DND-41 (cell line): ENCODE data around the gene SLC7A1.

ENCODE experiments used
- ATAC-seq: fragments of 200-7000 bp; cut with Tn5 transposase; 3 replicates; pipeline ENCODE4 v1.9.1; 2021; ENCODE audit warnings: low read depth; ENCODE audit not compliant: insufficient read depth
- DNase-seq: peaks from one replicate; pipeline ENCODE4 v3.0.0-alpha.2; 2020
- H2AFZ ChIP-seq: 2 replicates; pipeline ENCODE4 v1.6.0; 2012; ENCODE audit warnings: low read depth, low read length
- H3K27ac ChIP-seq: 2 replicates; pipeline ENCODE4 v1.5.1; 2012; ENCODE audit warnings: low read length, inconsistent platforms
- H3K27me3 ChIP-seq: fragments of 200-600 bp; sonication (generic); 2 replicates; pipeline ENCODE4 v1.6.0; 2012; ENCODE audit warnings: low read length, mild to moderate bottlenecking, inconsistent platforms; ENCODE audit not compliant: insufficient read depth, poor library complexity
- H3K36me3 ChIP-seq: 2 replicates; pipeline ENCODE4 v1.5.1; 2012; ENCODE audit warnings: low read length, inconsistent platforms; ENCODE audit not compliant: insufficient read depth
- H3K4me1 ChIP-seq: 2 replicates; pipeline ENCODE4 v1.5.1; 2012; ENCODE audit warnings: mild to moderate bottlenecking, low read length; ENCODE audit not compliant: insufficient read depth
- H3K4me2 ChIP-seq: 2 replicates; pipeline ENCODE4 v1.6.0; 2012; ENCODE audit warnings: mild to moderate bottlenecking, moderate library complexity, low read length, inconsistent platforms; ENCODE audit not compliant: insufficient read depth
- H3K4me3 ChIP-seq, 2 experiments: fragments of 200-600 bp in 1 of 2; shearing (Covaris generic) in 1 of 2; 2 replicates each; pipeline ENCODE4 v1.5.1; 2012 to 2016; ENCODE audit warnings: inconsistent platforms in 2 of 2, low read length in 2 of 2, mild to moderate bottlenecking in 2 of 2, low read depth in 1 of 2, moderate library complexity in 1 of 2
- H3K79me2 ChIP-seq: 2 replicates; pipeline ENCODE4 v1.6.0; 2012; ENCODE audit warnings: low read length, inconsistent platforms; ENCODE audit not compliant: insufficient read depth
- H3K9ac ChIP-seq: 2 replicates; pipeline ENCODE4 v1.6.0; 2012; ENCODE audit warnings: low read depth, mild to moderate bottlenecking, inconsistent platforms, low read length, moderate library complexity
- H3K9me3 ChIP-seq: 2 replicates; pipeline ENCODE4 v1.5.1; 2012; ENCODE audit warnings: low read length, moderate library complexity, mild to moderate bottlenecking, inconsistent platforms; ENCODE audit not compliant: insufficient read depth, severe bottlenecking
- H4K20me1 ChIP-seq: 2 replicates; pipeline ENCODE4 v1.6.0; 2012; ENCODE audit warnings: low read length; ENCODE audit not compliant: insufficient read depth
- CTCF ChIP-seq: IDR thresholded peaks from 2 replicates; pipeline ENCODE4 v1.5.1; 2012; ENCODE audit warnings: borderline replicate concordance, low read length, moderate library complexity, mild to moderate bottlenecking; ENCODE audit not compliant: poor library complexity, severe bottlenecking; ENCODE audit errors: extremely low read depth
- EZH2 ChIP-seq: IDR thresholded peaks from 3 replicates; pipeline ENCODE4 v1.6.1; 2012; ENCODE audit warnings: borderline replicate concordance, low read depth, mild to moderate bottlenecking, moderate library complexity, low read length, inconsistent platforms; ENCODE audit not compliant: severe bottlenecking

SLC7A1 gene

GRCh38 chr13:29465741-29466293 is 129.7 kb downstream of the SLC7A1 start:
- no peaks in the 10 kb centered on the region for H3K27me3 ChIP-seq
- DNase-seq (no peak), ATAC-seq (no peak)
- no peaks in the 10 kb centered on the region for H3K36me3 ChIP-seq
- no peak overlapping the region for H3K4me3 ChIP-seq
- H3K9me3 ChIP-seq = no peaks in the 10 kb centered on the region
- H3K79me2 ChIP-seq = no peaks in the 10 kb centered on the region
- H3K4me1 ChIP-seq = no peaks in the 10 kb centered on the region
- no peak overlapping the region for H2AFZ ChIP-seq
- H4K20me1 ChIP-seq = peaks cover 4% of the 10 kb centered on the region; the same call in 1 of the 2 replicates
- TF ChIP-seq CTCF = no peak
- no peak overlapping the region for H3K9ac ChIP-seq
- H3K27ac ChIP-seq = no peak overlapping the region
- H3K4me2 ChIP-seq = no peak overlapping the region

- H3K79me2 ChIP-seq = no peaks in the 10 kb centered on the region
- H3K9ac ChIP-seq = no peak overlapping the region
- no peak for TF ChIP-seq CTCF
- TF ChIP-seq EZH2 = no peak
- H2AFZ ChIP-seq = no peak overlapping the region
- DNase-seq (no peak), ATAC-seq (no peak)
- H3K4me3 ChIP-seq = no peak overlapping the region
- H3K27ac ChIP-seq = no peak overlapping the region
- H3K9me3 ChIP-seq = no peaks in the 10 kb centered on the region
- H3K27me3 ChIP-seq = no peaks in the 10 kb centered on the region
- H3K36me3 ChIP-seq = no peaks in the 10 kb centered on the region
- peaks cover 4% of the 10 kb centered on the region; the same call in 1 of the 2 replicates for H4K20me1 ChIP-seq
- H3K4me2 ChIP-seq = no peak overlapping the region
- no peaks in the 10 kb centered on the region for H3K4me1 ChIP-seq
Measured at GRCh38 chr13:29464105-29464679, 131.3 kb downstream of the SLC7A1 start.

- no peak overlapping the region for H3K4me2 ChIP-seq
- H3K27me3 ChIP-seq = no peaks in the 10 kb centered on the region
- no peak overlapping the region for H3K4me3 ChIP-seq
- no peaks in the 10 kb centered on the region for H3K79me2 ChIP-seq
- no peak overlapping the region for H3K9ac ChIP-seq
- no peaks in the 10 kb centered on the region for H3K4me1 ChIP-seq
- H2AFZ ChIP-seq = no peak overlapping the region
- TF ChIP-seq EZH2 (no peak), CTCF (no peak)
- no peaks in the 10 kb centered on the region for H3K36me3 ChIP-seq
- DNase-seq = no peak
- H4K20me1 ChIP-seq = no peaks in the 10 kb centered on the region
- no peak for ATAC-seq
- H3K9me3 ChIP-seq = no peaks in the 10 kb centered on the region
- H3K27ac ChIP-seq = no peak overlapping the region
Measured at GRCh38 chr13:29459813-29460355, 135.6 kb downstream of the SLC7A1 start.
